ENCODE data around the gene RHEB. TPM values are rescaled to one million over a fixed set of nuclear protein-coding genes. Genes with fewer than 3 reads are reported as not detected.

Gene RHEB
- total RNA-seq, 1 donor from 2014 or later, result 157 TPM

DNA sequence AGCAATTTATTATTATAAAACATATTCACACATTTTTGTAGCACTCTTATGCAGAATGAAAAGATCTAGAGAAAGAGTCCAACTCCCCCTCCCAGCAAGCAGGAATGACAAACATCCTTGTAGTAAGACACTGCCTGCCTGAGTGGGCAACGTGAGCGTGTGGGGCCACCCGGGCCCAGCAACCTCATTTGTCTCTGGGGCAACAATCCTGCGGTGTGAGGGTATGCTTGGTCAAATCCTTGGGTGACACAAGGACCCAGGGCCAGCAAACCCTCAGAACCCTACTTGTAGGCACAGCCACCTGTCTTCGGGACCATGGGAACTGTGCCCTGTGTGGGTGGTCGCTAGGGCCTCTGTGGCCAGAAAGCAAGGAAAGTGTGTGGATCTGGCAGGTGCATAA lies 10.7 kb downstream of the RHEB start:
- no peak for DNase-seq (ENCODE audit: low read depth)
- TF ChIP-seq, protein P1, sequence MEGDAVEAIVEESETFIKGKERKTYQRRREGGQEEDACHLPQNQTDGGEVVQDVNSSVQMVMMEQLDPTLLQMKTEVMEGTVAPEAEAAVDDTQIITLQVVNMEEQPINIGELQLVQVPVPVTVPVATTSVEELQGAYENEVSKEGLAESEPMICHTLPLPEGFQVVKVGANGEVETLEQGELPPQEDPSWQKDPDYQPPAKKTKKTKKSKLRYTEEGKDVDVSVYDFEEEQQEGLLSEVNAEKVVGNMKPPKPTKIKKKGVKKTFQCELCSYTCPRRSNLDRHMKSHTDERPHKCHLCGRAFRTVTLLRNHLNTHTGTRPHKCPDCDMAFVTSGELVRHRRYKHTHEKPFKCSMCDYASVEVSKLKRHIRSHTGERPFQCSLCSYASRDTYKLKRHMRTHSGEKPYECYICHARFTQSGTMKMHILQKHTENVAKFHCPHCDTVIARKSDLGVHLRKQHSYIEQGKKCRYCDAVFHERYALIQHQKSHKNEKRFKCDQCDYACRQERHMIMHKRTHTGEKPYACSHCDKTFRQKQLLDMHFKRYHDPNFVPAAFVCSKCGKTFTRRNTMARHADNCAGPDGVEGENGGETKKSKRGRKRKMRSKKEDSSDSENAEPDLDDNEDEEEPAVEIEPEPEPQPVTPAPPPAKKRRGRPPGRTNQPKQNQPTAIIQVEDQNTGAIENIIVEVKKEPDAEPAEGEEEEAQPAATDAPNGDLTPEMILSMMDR (conservative IDR thresholded peaks at IDR 0.05; ENCODE audit: low read depth, low read length), result no peak
- H3K4me3 ChIP-seq (ENCODE audit: low read depth, low read length), result no peak overlapping the region

DNA sequence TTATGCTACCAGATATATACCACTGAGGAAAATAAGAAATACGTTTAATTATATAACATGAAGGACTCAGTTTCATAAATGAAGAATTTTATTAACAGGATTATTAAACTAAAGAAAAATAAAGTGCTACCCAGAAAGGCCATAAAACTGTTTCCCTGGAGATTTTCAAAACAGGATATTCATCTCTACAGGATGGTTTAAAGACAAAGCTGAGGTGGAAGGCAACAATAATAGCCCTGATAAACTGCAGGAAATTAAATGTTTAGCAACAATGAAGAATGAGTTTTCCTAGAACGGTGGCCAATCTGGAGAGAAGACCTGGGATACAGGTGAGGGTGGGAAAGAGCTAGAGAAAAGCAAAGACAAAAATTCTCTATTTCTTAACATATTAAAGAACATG lies 11.9 kb downstream of the RHEB start:
- no peak for DNase-seq (ENCODE audit: low read depth)
- TF ChIP-seq, protein P1 (conservative IDR thresholded peaks at IDR 0.05; ENCODE audit: low read depth, low read length), result no peak
- H3K4me3 ChIP-seq (ENCODE audit: low read depth, low read length), result no peak overlapping the region

DNA sequence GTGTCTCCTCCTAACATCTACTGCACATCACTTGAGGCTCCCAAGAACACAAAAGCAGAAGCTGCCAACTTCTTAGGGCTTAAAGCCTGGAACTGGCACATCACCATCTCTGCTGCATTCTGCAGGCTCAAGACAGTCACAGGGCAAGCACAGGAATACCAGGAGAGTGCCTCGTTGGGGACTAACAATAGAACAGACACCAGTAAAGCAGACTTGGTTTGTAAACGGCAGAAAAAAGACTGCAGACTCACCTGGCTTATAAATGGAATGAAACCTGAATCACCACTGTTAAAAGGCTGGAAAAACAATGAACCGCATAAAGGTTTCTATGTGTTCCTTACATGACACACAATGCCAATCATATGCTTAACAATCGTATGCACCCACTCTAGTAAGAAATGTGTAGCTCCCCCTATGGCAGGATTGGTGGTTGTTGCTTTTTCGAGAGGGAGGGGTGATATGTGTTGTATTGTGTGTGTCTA lies 12.8 kb downstream of the RHEB start:
- no peak overlapping the region for H3K4me3 ChIP-seq (ENCODE audit: low read depth, low read length)
- TF ChIP-seq, protein P1 (conservative IDR thresholded peaks at IDR 0.05; ENCODE audit: low read depth, low read length), result peak; percentile 17
- DNase-seq (ENCODE audit: low read depth), result no peak

DNA sequence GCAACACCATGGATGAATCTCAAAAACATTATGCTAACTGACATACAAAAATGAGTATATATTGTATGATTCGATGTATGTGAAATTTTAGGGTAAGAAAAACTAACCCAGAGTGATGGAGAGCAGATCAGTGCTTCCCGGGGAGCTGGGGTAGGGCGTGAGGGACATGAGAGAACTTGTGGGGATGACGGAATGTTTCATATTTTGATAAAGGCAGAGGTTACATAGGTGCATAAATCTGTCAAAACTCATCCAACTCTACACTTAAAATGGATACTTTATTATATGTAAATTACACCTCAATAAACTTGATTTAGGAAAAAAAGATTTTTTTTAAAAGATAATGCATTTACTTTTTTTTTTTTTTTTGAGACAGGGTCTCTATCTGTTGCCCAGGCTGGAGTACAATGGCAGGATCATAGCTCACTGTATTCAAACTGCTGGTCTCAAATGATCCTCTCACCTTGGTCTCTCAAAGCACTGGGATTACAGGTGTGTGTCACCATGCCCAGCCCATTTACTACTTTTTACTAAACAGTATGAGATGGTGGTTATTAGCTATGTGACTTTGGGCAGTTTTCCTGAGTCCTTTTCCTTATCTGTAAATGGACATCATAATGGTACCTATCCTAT lies 13.7 kb downstream of the RHEB start:
- H3K4me3 ChIP-seq (ENCODE audit: low read depth, low read length), result no peak overlapping the region
- no peak for DNase-seq (ENCODE audit: low read depth)
- TF ChIP-seq, protein P1 (conservative IDR thresholded peaks at IDR 0.05; ENCODE audit: low read depth, low read length), result no peak

DNA sequence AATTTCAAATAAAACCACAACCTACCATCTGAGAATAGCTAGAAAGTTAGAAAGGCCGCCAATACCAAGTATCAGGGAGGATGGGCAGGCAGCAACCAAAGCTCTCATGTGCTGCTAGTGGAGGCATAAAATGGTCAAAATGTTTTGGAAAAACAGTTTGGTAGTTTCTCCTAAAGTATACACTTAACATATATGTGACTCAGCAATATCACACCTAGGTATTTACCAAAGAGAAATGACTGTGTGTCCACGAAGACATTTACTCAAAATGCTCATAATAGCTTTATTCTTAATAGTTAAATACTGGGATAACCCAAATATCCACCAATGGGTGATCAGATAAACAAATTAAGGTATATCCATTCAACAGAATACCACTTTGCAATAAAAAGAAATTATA lies 14.3 kb downstream of the RHEB start:
- TF ChIP-seq, protein P1 (conservative IDR thresholded peaks at IDR 0.05; ENCODE audit: low read depth, low read length), result no peak
- no peak for DNase-seq (ENCODE audit: low read depth)
- H3K4me3 ChIP-seq (ENCODE audit: low read depth, low read length), result no peak overlapping the region

DNA sequence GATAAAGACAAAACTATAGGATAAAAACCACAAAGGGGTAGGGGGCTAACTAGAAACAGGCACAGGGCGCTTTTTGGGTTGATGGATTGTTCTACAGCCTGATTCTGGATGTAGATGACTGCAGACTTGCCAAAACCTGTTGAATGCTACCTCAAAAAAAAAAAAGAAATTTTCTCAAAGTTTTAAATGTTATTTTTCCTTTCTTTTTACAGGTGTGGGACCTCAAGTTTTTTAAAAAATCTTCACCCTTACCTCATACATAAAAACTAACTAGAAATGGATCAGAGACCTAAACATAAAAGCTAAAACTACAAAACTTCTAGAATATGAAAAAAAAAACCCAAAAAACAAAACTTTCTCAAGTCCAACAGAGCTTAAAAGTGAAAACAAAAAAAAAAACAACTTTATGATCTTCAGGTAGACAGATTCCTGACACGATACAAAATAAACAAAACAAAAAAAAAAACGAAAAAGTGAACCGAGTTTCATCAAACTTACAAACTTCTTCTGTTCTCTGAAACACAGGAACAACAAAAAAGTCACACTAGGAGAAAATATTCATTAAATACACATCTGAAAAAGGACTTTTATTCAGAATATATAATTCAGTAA lies 14.9 kb downstream of the RHEB start:
- TF ChIP-seq, protein P1 (conservative IDR thresholded peaks at IDR 0.05; ENCODE audit: low read depth, low read length), result no peak
- H3K4me3 ChIP-seq (ENCODE audit: low read depth, low read length), result no peak overlapping the region
- DNase-seq (ENCODE audit: low read depth), result no peak

Measured in epithelial cell of proximal tubule (primary cell).